Left lung (tissue), 10 donors: Measurements from ENCODE around the gene UST. TPM values are rescaled to one million over a fixed set of nuclear protein-coding genes. Genes with fewer than 3 reads are reported as not detected.

Experiments used
- ATAC-seq: fragments of 200-7000 bp; cut with Tn5 transposase; one replicate; pipeline ENCODE4 v1.9.1; 2020; ENCODE audit warnings: moderate library complexity
- DNase-seq, 4 donors: peaks; one replicate each; pipeline ENCODE4 v3.0.0-alpha.2; 2013 to 2020
- H3K27ac ChIP-seq, 2 donors: fragments of 200-600 bp; sonication (generic) in 1 of 2; one replicate each; pipeline versions ENCODE4 v1.5.0 to v1.8.0; 2020 to 2021
- H3K27me3 ChIP-seq, 2 donors: fragments of 200-600 bp; sonication (generic) in 1 of 2; one replicate each; pipeline versions ENCODE4 v1.5.0 to v1.8.0; 2020 to 2021
- H3K36me3 ChIP-seq, 2 donors: fragments of 200-600 bp; sonication (generic) in 1 of 2; one replicate each; pipeline versions ENCODE4 v1.5.0 to v1.8.0; 2020 to 2021
- H3K4me1 ChIP-seq, 2 donors: fragments of 200-600 bp; one replicate each; pipeline ENCODE4 v1.8.0; 2021
- H3K4me3 ChIP-seq, 2 donors: fragments of 200-600 bp; sonication (generic) in 1 of 2; one replicate each; pipeline versions ENCODE4 v1.5.0 to v1.8.0; 2020 to 2021; ENCODE audit warnings: mild to moderate bottlenecking in 1 of 2
- H3K9me3 ChIP-seq, 2 donors: fragments of 200-600 bp; sonication (generic) in 1 of 2; one replicate each; pipeline versions ENCODE4 v1.5.0 to v1.8.0; 2020 to 2021
- intact Hi-C, 2 donors: fragments of 100-400 bp; cut with DNase I; formaldehyde crosslinking; loops; one replicate each; pipeline versions ENCODE4 v1.11.2 to v1.14.2; 2022
- polyA plus RNA-seq, 6 donors: library from polyadenylated mRNA; unstranded; fragments of 120-200 nt; gene quantifications; one replicate each; pipeline ENCODE4 v1.2.1, GENCODE V29; 2013; ENCODE audit not compliant: insufficient read length in 6 of 6
- total RNA-seq, 2 donors: library from RNA; stranded (reverse); fragmentation: NEBNext Ultra II Directional; extraction: Animal tissue kit (Norgen Biotek cat#: 25700); gene quantifications; one replicate each; pipeline ENCODE4 v1.2.1, GENCODE V29; 2021
- TF ChIP-seq, protein P1 (sequence below), 2 donors: fragments of 200-600 bp; sonication (generic) in 1 of 2; IDR thresholded peaks; one replicate each; pipeline versions ENCODE4 v1.5.0 to v1.8.0; 2021; ENCODE audit warnings: antibody characterized with exemption in 2 of 2
- donor health status: DM: no; HTN: yes; CAD: no.
- donor health status: DM: no; HTN: no; CAD: no.

UST gene
- total and polyA plus RNA-seq, 8 donors, result 7.4 to 17.0 (median 9.5) TPM

DNA sequence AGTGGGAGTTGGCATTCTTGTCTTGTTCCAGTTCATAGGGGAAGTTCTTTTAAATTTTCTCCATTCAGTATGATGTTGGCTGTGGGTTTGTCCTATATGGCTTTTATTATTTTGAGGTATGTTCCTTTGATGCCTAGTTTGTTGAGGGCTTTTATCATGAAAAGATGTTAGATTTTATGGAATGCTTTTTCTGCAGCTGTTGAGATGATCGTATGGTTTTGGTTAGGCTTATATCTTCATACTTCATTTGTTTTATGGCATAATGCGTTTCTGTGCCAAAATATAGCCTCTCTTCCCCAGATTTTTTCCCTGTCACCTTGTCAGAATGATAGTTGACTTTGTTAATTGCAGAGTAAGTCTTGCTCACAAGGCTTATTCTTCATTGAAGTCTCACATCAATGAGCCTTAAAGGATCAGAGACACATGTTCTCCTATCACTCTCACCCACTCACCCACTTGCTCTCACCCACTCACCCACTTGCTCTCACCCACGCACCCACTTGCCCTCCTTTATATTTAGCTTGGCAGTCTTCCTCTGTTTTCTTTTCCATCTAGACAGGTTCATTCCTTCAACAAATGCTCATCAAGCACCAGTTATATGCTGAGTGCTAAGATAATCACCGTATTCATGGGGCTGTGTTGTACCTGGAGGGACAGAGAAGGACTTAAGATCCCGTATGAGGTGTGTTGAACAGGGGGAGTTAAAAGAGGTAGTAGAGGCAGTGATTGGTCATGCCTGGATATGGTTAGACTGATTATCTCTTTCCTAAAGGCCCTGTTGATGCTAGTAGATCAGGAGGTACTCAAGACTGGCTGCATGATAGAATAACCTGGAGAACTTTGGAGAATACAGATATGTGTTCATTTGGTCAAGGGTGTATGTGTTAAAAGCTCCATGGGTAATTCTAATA is 19.3 kb downstream of the UST start:
- DNase-seq (no peak), ATAC-seq (peak; percentile 13)
- TF ChIP-seq, protein P1, sequence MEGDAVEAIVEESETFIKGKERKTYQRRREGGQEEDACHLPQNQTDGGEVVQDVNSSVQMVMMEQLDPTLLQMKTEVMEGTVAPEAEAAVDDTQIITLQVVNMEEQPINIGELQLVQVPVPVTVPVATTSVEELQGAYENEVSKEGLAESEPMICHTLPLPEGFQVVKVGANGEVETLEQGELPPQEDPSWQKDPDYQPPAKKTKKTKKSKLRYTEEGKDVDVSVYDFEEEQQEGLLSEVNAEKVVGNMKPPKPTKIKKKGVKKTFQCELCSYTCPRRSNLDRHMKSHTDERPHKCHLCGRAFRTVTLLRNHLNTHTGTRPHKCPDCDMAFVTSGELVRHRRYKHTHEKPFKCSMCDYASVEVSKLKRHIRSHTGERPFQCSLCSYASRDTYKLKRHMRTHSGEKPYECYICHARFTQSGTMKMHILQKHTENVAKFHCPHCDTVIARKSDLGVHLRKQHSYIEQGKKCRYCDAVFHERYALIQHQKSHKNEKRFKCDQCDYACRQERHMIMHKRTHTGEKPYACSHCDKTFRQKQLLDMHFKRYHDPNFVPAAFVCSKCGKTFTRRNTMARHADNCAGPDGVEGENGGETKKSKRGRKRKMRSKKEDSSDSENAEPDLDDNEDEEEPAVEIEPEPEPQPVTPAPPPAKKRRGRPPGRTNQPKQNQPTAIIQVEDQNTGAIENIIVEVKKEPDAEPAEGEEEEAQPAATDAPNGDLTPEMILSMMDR (IDR thresholded peaks at IDR 0.05), result no peak
- Histone ChIP-seq H3K27ac (no peak overlapping the region), H3K4me1 (peaks cover 23 to 25% of the 10 kb centered on the region in 2 donors), H3K27me3 (no peaks in the 10 kb centered on the region), H3K36me3 (no peaks in the 10 kb centered on the region), H3K9me3 (no peaks in the 10 kb centered on the region), H3K4me3 (no peak overlapping the region)
- intact Hi-C loops, result no loop called here

GRCh38 chr6:148768646-148769270 is 21.9 kb downstream of the UST start:
- no peaks in the 10 kb centered on the region for H3K9me3 ChIP-seq
- intact Hi-C loops, result no loop called here
- TF ChIP-seq, protein P1 (IDR thresholded peaks at IDR 0.05), result no peak
- H3K27me3 ChIP-seq, result no peaks in the 10 kb centered on the region
- H3K36me3 ChIP-seq, result no peaks in the 10 kb centered on the region
- peaks cover 7 to 9% of the 10 kb centered on the region in 2 donors for H3K4me1 ChIP-seq
- DNase-seq (no peak), ATAC-seq (no peak)
- H3K4me3 ChIP-seq, result no peak overlapping the region
- H3K27ac ChIP-seq, result no peak overlapping the region

DNA sequence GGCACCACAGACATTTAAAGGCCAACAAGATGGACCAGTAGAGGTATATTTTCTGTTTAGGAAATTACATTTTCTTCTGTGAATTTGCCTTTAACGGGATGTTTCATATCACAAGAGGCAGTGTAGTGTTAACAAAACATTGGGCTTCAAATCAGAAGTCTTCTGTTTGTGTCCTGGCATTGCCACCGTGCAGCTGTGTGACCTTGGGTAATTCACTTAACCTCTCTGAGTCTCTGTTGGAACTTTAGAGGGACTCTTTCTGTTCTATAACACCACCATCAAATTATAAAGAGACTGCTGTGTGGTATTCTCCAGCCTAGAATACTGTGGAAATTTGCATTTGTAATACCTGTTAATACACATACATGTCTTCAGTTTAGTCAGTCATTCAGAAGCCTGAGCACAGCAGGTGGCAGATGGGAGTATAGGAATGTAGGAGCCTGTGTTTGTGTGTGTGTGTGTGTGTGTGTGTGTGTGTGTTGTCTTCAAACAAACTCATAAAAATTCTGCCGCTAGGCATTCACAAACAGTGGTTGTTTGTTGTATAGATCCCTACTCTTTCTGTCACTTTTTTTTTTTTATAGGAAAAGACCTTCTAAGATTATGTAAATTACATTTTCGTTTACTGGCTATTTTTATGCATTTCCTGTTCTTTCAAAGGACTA is 22.6 kb downstream of the UST start:
- intact Hi-C loops, result no loop called here
- H3K4me1 ChIP-seq, result peaks cover 7 to 9% of the 10 kb centered on the region in 2 donors
- no peaks in the 10 kb centered on the region for H3K36me3 ChIP-seq
- TF ChIP-seq, protein P1 (IDR thresholded peaks at IDR 0.05), result no peak
- H3K9me3 ChIP-seq, result no peaks in the 10 kb centered on the region
- H3K27me3 ChIP-seq, result no peaks in the 10 kb centered on the region
- no peak overlapping the region for H3K27ac ChIP-seq
- DNase-seq, result no peak
- no peak overlapping the region for H3K4me3 ChIP-seq
- ATAC-seq, result no peak

DNA sequence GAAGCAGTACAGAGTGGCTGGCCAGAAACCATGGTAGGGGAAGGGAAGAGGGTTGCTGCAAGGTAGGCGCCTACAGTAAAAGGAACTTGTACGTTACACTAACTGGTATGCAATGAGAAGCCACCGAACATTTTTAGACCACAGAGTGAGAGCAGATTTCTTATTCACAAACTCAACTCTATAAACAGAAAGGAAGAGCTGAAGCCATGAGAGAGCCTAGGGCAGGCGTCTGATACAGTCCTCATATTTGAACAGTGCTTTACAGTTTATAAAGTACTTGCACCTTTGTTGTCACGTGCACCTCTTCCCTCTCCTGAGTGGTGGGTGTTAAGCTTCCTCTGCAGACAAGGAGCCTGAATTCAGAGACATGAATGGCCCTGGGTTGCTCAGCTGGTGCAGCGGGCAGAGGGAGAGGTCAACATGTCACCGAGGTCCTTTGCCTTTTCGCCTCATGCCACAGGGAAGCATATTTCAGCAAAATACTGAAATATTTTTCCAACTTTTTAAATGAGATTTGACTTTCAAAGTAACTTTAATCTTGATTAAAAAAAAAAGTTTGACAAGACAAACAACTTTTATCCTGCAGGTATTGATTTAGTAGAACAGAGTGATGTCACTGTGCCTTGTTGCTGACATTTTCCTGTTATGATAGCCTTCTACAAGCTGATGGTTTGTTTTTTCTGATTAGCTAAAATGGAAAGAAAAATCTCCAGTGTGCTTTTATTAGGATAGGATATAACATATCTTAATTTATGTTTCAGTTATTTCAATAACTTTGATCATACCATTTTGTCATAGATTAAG is 23.8 kb downstream of the UST start:
- Histone ChIP-seq H3K9me3 (no peaks in the 10 kb centered on the region), H3K4me3 (no peak overlapping the region), H3K4me1 (peaks cover 7 to 9% of the 10 kb centered on the region in 2 donors), H3K36me3 (no peaks in the 10 kb centered on the region), H3K27ac (peak overlapping the region; percentile 39 to 40), H3K27me3 (no peaks in the 10 kb centered on the region)
- TF ChIP-seq, protein P1 (IDR thresholded peaks at IDR 0.05), result no peak
- intact Hi-C loops, result no loop called here
- peak; percentile 57 for ATAC-seq
- DNase-seq, result no peak
